NCI-H2107 treated with DMSO at 0.1 percent for 48 hours (cell line): ENCODE results near the gene LAMC3.

Experiments
- DNase-seq: peaks from one replicate; lab custom pipeline; 2025; ENCODE audit not compliant: unreplicated experiment; lab: John Stamatoyannopoulos, UW

The LAMC3 gene

GRCh38 chr9:131008909-131009618 lies at the start of gene LAMC3:
Gene LAMC3, plus strand, starts transcription at chr9:131009174. Its CDS starts 41 bp downstream, at chr9:131009215.
- DNase-seq: no peak

- no peak for DNase-seq
Observed at GRCh38 chr9:130959809-130960334, 49.1 kb upstream of the LAMC3 start.

- no peak for DNase-seq
Observed at GRCh38 chr9:130960522-130961378, 48.2 kb upstream of the LAMC3 start.

- DNase-seq: no peak
Observed at GRCh38 chr9:130961511-130962300, 47.3 kb upstream of the LAMC3 start.

- no peak for DNase-seq
Observed at GRCh38 chr9:130962418-130963316, 46.3 kb upstream of the LAMC3 start.

GRCh38 chr9:130963337-130963908 lies 45.6 kb upstream of the LAMC3 start:
- DNase-seq: no peak

GRCh38 chr9:130963916-130964315 lies 45.1 kb upstream of the LAMC3 start:
- DNase-seq: no peak

GRCh38 chr9:130965680-130966079 lies 43.3 kb upstream of the LAMC3 start:
- no peak for DNase-seq

GRCh38 chr9:130970052-130970451 lies 38.9 kb upstream of the LAMC3 start:
- no peak for DNase-seq

GRCh38 chr9:130970855-130971254 lies 38.1 kb upstream of the LAMC3 start:
- no peak for DNase-seq

- DNase-seq: no peak
Observed at GRCh38 chr9:130971294-130971849, 37.6 kb upstream of the LAMC3 start.

GRCh38 chr9:130972277-130972956 lies 36.6 kb upstream of the LAMC3 start:
- no peak for DNase-seq

GRCh38 chr9:130972957-130973685 lies 35.9 kb upstream of the LAMC3 start:
- DNase-seq: no peak

GRCh38 chr9:130973686-130974281 lies 35.2 kb upstream of the LAMC3 start:
- DNase-seq: no peak

GRCh38 chr9:130974697-130975096 lies 34.3 kb upstream of the LAMC3 start:
- no peak for DNase-seq

- DNase-seq: no peak
Observed at GRCh38 chr9:130975156-130975555, 33.8 kb upstream of the LAMC3 start.

- no peak for DNase-seq
Observed at GRCh38 chr9:130975932-130976841, 32.8 kb upstream of the LAMC3 start.
